ENCODE results near the gene LMF1. TPM values are rescaled to one million over a fixed set of nuclear protein-coding genes. Genes with fewer than 3 reads are reported as not detected.

The LMF1 gene
- total and polyA plus RNA-seq, 9 of the 15 experiments (the other 6 are each of a cell fraction or from before 2014, with no cell fraction given), result 0.11 to 1.6 (median 0.55) TPM; not detected in 1

DNA sequence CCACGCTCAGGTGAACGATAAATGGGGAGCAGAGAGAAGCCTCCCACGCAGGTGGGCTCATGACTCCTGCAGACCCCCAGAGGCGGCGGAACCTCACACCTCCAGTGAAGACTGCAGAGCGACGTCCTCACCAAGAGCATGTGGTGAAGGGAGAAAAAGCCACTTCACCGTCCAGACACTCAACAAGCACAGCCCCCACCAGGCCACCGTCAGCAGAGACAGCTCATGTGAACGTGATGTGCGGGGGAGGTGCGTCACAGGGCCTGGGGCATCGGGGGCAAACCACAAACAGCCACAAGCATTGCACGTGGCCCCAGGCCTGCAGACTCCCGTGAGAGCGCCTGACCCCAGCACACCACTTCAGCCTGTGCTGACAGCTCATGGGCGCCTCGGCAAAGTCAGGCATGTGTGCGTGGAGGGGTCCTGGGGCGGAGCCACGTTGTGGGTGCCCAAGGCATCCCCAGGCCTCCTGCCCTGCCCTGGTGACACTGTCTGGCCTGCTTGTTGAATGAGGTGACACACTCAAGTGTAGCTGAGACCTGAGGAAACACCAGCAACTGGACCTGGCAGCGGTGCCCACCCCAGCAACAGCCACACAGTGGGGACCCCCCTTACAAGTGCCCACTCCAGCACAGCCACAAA, 19.0 kb downstream of the LMF1 start (continued):
- no peak for TF ChIP-seq ZFP36 (IDR thresholded peaks at IDR 0.05; ENCODE audit: low read depth, low read length, partially characterized antibody)
- no peak for TF ChIP-seq ZNF197 (CRISPR knock-in tag; IDR thresholded peaks at IDR 0.05; ENCODE audit: low read depth)
- TF ChIP-seq, protein P1, sequence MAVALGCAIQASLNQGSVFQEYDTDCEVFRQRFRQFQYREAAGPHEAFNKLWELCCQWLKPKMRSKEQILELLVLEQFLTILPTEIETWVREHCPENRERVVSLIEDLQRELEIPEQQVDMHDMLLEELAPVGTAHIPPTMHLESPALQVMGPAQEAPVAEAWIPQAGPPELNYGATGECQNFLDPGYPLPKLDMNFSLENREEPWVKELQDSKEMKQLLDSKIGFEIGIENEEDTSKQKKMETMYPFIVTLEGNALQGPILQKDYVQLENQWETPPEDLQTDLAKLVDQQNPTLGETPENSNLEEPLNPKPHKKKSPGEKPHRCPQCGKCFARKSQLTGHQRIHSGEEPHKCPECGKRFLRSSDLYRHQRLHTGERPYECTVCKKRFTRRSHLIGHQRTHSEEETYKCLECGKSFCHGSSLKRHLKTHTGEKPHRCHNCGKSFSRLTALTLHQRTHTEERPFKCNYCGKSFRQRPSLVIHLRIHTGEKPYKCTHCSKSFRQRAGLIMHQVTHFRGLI (CRISPR knock-in tag; IDR thresholded peaks at IDR 0.05), result no peak
- no peak for TF ChIP-seq CBX5 (IDR thresholded peaks at IDR 0.05; ENCODE audit: borderline replicate concordance, low read depth)
- peak; percentile 88 for TF ChIP-seq MAZ (CRISPR knock-in tag; conservative IDR thresholded peaks at IDR 0.05 in 1 of 2, IDR thresholded peaks at IDR 0.05 in 1 of 2)
- no peak for TF ChIP-seq NFRKB (IDR thresholded peaks at IDR 0.05; ENCODE audit: low read depth)
- TF ChIP-seq EHMT2 (IDR thresholded peaks at IDR 0.05), result no peak
- no peak for TF ChIP-seq HDAC3 (IDR thresholded peaks at IDR 0.05; ENCODE audit: borderline replicate concordance, partially characterized antibody)
- TF ChIP-seq KDM2B (CRISPR knock-in tag; IDR thresholded peaks at IDR 0.05), result no peak
- TF ChIP-seq, protein P2, sequence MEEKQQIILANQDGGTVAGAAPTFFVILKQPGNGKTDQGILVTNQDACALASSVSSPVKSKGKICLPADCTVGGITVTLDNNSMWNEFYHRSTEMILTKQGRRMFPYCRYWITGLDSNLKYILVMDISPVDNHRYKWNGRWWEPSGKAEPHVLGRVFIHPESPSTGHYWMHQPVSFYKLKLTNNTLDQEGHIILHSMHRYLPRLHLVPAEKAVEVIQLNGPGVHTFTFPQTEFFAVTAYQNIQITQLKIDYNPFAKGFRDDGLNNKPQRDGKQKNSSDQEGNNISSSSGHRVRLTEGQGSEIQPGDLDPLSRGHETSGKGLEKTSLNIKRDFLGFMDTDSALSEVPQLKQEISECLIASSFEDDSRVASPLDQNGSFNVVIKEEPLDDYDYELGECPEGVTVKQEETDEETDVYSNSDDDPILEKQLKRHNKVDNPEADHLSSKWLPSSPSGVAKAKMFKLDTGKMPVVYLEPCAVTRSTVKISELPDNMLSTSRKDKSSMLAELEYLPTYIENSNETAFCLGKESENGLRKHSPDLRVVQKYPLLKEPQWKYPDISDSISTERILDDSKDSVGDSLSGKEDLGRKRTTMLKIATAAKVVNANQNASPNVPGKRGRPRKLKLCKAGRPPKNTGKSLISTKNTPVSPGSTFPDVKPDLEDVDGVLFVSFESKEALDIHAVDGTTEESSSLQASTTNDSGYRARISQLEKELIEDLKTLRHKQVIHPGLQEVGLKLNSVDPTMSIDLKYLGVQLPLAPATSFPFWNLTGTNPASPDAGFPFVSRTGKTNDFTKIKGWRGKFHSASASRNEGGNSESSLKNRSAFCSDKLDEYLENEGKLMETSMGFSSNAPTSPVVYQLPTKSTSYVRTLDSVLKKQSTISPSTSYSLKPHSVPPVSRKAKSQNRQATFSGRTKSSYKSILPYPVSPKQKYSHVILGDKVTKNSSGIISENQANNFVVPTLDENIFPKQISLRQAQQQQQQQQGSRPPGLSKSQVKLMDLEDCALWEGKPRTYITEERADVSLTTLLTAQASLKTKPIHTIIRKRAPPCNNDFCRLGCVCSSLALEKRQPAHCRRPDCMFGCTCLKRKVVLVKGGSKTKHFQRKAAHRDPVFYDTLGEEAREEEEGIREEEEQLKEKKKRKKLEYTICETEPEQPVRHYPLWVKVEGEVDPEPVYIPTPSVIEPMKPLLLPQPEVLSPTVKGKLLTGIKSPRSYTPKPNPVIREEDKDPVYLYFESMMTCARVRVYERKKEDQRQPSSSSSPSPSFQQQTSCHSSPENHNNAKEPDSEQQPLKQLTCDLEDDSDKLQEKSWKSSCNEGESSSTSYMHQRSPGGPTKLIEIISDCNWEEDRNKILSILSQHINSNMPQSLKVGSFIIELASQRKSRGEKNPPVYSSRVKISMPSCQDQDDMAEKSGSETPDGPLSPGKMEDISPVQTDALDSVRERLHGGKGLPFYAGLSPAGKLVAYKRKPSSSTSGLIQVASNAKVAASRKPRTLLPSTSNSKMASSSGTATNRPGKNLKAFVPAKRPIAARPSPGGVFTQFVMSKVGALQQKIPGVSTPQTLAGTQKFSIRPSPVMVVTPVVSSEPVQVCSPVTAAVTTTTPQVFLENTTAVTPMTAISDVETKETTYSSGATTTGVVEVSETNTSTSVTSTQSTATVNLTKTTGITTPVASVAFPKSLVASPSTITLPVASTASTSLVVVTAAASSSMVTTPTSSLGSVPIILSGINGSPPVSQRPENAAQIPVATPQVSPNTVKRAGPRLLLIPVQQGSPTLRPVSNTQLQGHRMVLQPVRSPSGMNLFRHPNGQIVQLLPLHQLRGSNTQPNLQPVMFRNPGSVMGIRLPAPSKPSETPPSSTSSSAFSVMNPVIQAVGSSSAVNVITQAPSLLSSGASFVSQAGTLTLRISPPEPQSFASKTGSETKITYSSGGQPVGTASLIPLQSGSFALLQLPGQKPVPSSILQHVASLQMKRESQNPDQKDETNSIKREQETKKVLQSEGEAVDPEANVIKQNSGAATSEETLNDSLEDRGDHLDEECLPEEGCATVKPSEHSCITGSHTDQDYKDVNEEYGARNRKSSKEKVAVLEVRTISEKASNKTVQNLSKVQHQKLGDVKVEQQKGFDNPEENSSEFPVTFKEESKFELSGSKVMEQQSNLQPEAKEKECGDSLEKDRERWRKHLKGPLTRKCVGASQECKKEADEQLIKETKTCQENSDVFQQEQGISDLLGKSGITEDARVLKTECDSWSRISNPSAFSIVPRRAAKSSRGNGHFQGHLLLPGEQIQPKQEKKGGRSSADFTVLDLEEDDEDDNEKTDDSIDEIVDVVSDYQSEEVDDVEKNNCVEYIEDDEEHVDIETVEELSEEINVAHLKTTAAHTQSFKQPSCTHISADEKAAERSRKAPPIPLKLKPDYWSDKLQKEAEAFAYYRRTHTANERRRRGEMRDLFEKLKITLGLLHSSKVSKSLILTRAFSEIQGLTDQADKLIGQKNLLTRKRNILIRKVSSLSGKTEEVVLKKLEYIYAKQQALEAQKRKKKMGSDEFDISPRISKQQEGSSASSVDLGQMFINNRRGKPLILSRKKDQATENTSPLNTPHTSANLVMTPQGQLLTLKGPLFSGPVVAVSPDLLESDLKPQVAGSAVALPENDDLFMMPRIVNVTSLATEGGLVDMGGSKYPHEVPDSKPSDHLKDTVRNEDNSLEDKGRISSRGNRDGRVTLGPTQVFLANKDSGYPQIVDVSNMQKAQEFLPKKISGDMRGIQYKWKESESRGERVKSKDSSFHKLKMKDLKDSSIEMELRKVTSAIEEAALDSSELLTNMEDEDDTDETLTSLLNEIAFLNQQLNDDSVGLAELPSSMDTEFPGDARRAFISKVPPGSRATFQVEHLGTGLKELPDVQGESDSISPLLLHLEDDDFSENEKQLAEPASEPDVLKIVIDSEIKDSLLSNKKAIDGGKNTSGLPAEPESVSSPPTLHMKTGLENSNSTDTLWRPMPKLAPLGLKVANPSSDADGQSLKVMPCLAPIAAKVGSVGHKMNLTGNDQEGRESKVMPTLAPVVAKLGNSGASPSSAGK (IDR thresholded peaks at IDR 0.05), result peak; percentile 92
- TF ChIP-seq SMARCC2 (IDR thresholded peaks at IDR 0.05; ENCODE audit: low read depth), result no peak
- no peak for TF ChIP-seq CSDE1 (IDR thresholded peaks at IDR 0.05)
- no peak for TF ChIP-seq NR2F6 (CRISPR knock-in tag; IDR thresholded peaks at IDR 0.05)
- no peak for TF ChIP-seq ZNF212 (CRISPR knock-in tag; IDR thresholded peaks at IDR 0.05)

Data from K562 (cell line).